ENCODE results near the gene C19orf53. TPM values are rescaled to one million over a fixed set of nuclear protein-coding genes. Genes with fewer than 3 reads are reported as not detected.

Gene C19orf53
- total RNA-seq, 1 experiment from 2014 or later, result 223 TPM

DNA sequence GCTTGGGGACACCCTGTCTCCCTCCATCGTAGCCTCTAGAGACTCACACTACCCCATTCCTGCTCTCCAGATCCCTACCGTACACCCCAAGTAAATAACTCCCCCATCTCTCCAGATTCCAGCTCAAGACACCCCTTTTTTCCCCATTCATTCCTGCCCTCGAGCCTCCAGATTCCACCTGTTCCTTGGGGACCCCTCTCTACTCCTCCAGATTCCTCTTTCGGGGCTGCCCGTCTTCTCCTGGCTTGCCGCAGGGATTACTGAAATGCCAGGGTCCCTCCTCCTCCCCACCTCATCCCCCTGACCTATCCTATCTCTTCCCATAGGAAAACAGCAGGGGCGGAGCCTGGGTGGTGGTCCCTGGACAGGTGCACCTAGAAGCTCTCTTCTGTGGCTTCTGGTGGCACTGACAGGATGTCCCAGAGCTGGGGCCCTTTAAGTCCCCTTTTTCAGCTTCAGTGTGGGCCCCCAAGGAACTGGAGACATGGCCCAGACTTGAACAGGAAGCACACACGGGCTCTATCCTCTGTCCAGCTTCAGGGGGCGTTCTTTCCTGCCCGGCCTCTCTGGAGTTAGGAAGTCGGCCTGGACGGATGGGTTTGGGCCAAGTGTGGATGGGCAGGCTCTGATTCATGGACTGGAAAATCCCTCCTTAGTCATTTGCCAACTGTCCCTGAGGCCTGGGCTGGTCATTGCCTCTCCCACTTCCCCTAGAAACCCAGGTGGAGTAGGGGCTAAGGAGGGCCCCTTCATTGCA lies 22.2 kb downstream of the C19orf53 start:
- DNase-seq (ENCODE audit: low read depth), result peak; percentile 98

DNA sequence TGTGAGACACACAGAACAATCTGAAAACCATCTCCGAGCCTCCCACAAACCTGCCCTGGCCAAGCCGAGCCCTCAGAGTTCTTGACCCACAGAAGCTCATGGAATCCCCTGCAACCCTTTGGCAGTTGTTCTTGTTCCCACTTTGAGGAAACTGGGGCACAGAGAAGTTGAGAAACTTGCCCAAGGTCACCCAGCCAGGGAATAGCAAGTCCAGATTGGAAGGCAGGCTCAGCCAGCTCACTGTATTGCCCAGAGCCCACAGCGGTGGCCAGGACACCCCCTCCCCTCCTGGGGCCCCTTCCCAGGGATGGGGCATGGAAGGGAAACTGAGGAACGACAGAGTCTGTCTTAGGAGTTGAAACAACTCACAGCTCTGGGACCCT lies 22.8 kb downstream of the C19orf53 start:
- no peak for DNase-seq (ENCODE audit: low read depth)

DNA sequence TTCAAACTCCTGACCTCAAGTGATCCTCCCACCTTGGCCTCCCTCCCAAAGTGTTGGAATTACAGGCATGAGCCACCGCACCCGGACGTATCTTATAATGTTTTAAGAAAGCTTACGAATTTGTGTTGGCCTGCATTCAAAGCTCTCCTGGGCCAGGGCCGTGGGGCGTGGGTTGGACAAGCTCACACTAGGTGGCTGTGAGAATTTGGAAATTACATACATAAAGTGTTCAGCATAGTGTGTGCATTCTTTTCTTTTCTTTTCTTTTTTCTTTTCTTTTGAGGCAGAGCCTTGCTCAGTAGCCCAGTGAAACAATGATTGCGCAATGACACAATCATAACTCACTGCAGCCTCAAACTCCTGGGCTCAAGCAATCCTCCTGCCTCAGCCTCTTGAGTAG lies 23.6 kb downstream of the C19orf53 start:
- peak; percentile 85 for DNase-seq (ENCODE audit: low read depth)

DNA sequence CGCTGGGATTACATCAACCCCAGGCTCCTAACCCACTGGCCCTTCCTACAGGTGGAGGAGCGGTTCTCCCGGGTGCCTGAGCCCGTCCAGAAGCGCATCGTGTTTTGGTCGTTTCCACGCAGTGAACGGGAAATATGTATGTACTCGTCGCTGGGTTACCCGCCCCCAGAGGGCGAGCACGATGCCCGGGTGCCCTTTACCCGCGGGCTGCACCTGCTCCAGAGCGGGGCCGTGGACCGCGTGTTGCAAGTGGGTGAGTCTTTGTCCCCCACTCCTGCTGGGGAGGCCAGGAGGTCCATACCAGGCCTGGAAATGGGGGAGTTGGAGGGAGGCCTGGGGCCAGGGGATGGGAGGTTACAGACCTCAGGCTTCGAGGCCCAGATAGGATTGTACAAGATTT lies 25.4 kb downstream of the C19orf53 start:
- DNase-seq (ENCODE audit: low read depth), result no peak

DNA sequence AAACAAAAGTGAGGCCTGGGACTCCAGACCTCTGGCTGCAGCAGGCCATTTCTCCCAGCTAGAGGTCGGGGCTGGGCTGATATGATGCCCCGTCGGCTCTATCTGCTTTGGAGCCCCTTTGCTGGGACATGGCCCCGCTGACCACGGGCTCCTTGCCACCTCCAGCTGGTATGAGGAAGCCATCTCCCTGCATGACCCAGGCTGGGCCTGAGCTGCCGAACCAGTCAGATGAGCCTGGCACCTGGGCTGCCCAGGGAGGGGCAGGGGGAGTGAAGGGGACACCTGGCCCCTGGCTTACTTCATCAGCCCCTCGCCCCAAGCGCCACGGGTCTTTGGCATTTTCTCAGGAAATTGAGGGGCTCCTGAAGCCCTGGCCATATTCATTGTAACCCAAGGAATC lies 28.8 kb downstream of the C19orf53 start:
- DNase-seq (ENCODE audit: low read depth), result no peak

DNA sequence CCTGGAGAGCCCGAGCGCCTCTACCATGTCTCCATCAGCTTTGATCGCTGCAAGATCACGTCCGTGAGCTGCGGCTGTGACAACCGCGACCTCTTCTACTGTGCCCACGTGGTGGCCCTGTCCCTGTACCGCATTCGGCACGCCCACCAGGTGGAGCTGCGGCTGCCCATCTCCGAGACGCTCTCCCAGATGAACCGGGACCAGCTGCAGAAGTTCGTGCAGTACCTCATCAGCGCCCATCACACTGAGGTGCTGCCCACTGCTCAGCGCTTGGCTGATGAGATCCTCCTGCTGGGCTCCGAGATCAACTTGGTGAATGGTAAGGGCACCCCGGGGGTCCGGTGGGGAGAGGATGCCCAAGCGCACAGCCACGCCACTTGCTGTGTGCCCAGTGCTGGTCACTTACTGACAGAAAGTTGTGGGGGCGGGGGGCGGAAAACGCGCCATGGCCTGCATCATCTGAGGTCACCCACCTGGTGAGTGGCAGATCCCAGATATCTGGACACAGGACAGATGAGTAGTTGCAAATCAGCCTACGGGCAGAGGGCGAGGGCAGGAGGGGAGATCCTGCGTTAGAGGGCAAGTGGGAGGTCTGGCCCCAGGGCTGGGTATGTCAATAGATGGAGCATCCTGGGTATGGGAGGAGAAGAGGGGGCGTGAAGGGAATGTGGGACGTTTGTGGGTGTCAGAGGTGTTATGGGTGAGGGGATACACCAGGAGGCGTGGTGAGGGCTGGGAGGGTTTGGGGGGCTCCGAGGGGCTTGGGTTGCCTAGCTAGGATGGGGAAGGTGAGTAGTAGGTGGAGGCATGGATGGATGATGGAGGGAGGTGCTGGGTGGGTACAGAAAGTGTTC lies 30.8 kb downstream of the C19orf53 start:
- DNase-seq (ENCODE audit: low read depth), result no peak

DNA sequence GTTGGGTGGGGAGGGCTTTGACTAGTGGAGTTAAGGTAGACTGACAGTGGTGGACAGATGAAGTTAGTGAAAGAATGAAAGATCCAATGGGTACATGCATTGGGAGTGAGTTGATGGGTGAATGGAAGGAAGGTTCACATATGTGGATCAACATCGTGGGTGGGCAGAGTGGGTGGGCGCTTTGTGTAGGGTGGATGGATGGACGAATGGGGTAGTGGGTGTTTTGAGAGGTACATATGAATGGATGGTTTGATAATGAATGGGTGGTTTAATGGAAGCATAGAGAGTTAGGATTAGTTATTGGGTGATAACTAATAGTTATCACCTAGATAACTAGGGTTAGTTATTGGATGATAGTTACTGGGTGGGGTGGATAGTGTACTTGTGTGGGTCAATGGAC lies 32.5 kb downstream of the C19orf53 start:
- no peak for DNase-seq (ENCODE audit: low read depth)

DNA sequence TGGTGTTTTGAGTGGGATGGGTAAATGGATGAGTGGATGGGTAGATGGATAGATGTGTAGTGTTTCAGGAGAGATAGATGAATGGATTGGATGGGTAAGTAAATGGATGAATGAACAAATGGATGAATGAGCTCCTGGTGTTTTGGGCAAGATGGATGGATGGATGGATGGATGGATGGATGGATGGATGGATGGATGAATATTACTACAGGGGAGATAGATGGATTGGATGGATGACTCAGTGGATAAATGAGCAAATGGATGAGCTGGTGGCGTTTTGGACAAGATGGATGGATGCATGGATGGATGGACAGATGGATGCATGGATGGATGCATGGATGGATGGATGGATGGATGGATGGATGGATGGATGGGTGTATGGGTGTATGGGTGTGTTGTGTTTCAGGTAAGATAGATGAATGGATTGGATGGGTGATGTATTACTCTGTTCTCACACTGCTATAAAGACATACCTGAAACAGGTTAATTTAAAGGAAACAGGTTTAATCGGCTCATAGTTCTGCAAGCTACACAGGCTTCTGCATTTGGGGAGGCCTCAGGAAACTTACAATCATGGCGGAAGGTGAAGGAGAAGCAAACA lies 33.3 kb downstream of the C19orf53 start:
- no peak for DNase-seq (ENCODE audit: low read depth)

DNA sequence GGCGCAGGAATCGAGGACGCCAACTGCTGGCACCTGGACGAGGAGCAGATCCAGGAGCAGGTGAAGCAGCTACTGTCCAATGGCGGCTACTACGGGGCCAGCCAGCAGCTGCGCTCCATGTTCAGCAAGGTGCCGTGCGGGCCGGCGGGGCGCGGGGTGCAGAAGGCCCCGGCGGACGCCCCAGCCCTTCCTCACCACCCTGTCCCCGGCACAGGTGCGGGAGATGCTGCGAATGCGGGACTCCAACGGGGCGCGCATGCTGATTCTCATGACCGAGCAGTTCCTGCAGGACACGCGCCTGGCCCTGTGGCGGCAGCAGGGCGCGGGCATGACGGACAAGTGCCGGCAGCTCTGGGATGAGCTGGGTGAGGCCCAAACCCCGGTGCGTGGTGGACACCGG lies 34.6 kb downstream of the C19orf53 start:
- no peak for DNase-seq (ENCODE audit: low read depth)

DNA sequence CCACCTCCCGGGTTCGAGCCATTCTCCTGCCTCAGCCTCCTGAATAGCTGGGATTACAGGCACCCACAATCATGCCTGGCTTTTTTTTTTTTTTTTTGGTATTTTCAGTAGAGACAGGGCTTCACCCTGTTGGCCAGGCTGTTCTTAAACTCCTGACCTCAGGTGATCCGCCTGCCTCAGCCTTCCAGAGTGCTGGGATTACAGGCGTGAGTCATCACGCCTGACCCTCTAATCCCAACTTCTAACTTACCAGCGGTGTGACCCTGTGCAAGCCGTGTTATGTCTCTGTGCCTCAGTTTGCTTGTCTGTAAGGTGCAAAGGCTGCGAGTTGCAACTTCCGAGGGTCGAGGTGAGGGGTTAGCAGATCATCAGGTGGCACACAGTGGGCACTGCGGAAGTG lies 38.3 kb downstream of the C19orf53 start:
- no peak for DNase-seq (ENCODE audit: low read depth)

DNA sequence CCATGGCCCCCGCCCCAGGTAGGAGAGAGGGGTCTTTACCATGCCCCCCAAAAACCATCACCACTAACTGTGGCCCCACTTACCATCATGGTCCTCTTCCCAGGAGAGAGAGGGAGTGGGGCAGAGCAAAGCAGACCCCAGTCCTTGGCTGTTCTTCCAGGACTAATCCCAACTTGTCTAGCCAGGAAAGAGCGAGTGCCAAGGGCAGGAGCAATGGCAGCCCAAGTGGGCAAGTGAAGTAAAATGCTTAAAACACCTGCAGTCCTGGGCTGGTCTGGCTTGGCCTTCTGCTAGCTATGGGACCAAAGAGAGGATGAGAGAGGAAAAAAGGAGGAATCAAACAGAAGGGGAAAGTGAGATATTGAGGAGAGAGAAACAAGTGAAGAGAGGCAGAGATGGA lies 38.9 kb downstream of the C19orf53 start:
- no peak for DNase-seq (ENCODE audit: low read depth)

DNA sequence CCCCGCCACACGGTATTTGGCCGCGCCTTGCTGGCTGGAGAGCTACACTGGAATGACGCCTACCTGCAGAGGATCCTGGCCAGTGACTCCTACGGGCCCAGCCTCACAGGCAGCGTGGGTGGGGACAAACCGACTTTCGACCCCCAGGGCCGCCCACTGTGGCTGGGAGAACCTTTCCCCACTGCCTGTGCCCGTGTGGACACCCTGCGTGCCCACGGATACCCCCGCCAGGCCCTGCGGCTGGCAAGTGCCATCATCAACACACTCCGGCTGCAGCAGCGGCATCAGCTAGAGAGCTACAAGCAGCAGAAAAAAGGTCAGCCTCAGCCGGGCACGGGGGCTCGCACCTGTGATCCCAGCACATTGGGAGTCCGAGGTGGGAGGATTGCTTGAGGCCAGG lies 40.3 kb downstream of the C19orf53 start:
- DNase-seq (ENCODE audit: low read depth), result no peak

DNA sequence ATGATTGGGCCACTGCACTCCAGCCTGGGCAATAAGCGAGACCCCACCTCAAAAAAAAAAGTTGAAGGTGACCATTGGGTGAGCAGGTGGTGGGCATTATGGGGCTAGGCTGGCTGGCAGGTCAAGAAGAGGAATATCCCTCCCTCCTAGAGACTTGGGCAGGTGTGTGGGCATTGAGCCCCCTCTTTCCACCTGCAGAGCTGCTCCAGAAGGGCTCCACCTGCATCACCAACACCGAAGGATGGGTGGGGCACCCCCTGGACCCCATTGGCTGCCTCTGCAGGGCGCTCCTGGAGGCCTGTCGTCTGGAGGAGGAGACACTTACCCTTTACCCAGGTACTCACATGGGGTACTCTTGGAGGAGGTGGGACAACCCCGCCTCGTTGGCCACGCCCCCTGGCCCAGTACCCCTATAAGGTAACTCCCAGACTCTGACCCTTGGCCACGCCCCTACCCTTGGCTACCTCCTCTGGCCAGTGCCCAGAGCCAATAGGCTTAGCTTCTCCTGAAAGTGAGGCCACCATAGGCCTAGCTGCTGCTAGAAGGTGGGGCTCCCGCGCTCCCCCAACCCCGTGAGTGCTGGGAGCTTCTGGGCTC lies 42.9 kb downstream of the C19orf53 start:
- no peak for DNase-seq (ENCODE audit: low read depth)

DNA sequence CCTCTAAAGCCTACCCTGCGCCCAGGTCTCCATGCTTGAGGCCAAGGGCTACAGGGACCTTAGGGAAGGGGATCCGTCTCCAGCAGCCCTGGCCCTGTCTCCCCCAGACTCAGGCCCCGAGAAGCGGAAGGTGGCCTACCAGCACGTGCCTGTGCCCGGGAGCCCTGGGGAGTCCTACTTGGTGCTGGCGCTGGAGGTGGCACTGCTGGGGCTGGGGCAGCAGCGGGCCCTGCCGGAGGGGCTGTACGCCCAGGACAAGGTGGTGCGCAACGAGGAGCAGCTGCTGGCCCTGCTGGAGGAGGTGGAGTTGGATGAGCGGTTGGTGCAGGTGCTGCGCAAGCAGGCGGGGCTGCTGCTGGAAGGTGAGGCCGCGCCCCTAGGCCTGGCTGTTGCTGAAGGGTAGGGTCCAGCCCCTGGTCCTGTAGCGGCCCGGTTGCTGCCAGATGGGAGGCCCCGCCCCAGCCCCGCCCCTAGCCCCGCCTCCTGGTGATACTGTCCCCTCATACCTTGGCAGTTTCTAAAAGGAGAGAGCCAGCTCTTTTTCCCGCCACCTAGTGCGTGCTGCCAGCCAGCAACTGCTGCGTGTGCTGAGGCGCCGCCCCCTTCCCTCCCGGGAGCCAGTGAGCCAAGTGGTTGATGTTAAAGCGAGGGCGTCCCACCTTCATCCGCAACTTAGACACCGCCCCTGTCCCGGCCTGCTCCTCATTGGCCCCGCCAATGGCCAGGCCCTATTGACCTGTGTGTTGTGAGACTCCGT lies 43.5 kb downstream of the C19orf53 start:
- DNase-seq (ENCODE audit: low read depth), result no peak

DNA sequence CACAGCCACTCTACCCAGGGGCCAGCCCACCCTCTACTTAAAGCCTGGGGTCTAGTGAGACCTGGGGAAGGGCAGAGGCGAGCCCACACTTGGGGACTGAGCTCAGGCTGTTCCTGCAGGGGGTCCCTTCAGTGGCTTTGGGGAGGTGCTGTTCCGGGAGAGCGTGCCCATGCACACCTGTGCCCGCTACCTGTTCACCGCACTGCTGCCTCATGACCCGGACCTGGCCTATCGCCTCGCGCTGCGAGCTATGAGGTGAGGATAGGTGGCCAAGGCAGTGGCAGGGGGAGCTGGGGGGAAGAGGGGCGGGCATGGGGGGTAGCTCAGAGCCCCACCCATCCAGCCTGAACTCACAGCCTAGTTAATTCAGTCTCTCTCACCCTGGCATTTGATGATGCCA lies 45.0 kb downstream of the C19orf53 start:
- DNase-seq (ENCODE audit: low read depth), result no peak

DNA sequence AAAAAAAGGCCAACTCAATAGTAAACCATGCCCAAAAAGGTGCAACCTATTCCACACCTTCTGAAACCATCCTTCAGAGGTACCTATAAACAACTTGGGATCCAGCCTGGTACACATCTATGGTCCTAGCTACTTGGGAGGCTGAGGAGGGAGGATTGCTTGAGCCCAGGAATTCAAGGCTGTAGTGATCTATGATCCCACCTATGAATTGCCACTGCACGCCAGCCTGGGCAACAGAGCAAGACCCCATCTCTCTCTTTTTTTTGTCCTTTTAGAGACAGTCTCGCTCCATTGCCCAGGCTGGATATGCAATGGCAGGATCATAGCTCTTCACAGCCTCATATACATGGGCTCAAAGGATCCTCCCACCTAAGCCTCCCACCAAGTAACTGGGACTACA lies 47.0 kb downstream of the C19orf53 start:
- DNase-seq (ENCODE audit: low read depth), result no peak

DNA sequence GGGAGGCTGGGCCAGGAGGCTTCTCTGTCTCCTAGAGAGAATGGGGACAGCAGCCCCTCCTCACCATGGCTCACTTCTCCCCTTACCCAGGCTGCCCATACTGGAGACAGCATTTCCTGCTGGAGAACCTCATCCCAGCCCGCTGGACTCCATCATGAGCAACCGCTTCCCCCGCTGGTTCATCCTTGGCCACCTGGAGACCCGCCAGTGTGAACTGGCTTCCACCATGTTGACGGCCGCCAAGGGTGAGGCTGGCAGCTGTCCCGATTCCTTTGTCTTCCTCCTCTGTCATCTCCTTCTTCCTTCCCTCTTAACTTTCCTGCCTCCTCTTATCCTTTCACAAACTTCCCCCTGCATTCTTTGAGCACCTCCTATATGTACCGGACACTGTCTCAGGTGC lies 49.0 kb downstream of the C19orf53 start:
- DNase-seq (ENCODE audit: low read depth), result no peak

DNA sequence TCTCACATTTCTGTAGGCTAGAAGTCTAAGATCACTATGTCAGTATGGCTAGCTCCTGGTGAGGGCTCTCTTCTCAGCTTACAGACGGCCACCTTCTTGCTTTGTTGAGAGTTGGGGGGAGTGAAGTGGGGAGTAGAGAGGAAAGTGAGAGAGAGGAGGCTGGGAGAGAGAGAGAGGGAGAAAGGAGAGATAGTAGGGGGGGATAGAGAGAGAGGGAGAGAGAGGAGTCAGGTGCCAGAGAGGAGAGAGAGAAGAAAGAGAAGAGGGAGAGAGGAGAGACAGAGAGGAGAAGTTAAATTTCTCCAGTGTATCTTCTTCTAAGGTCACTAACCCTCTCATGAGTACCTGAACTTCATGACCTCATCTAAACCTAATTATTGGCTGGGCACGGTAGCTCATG lies 49.6 kb downstream of the C19orf53 start:
- no peak for DNase-seq (ENCODE audit: low read depth)

DNA sequence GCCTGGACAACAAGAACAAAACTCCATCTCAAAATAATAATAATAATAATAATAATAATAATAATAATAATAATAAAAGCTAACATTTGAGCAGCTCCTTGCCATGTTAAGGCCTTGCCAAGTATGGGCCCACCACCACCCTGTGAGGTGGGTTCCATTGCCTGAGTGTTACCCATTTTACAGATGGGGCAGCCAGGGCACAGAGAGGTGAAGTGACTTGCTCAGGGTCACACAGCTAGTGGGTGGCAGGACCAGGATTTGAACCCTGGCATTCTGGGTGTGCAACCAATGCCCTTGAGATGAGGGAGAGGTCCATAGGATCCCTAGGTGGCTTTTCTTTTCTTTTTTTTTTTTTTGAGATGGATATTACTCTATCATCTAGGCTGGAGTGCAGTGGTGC lies 50.4 kb downstream of the C19orf53 start:
- DNase-seq (ENCODE audit: low read depth), result no peak

DNA sequence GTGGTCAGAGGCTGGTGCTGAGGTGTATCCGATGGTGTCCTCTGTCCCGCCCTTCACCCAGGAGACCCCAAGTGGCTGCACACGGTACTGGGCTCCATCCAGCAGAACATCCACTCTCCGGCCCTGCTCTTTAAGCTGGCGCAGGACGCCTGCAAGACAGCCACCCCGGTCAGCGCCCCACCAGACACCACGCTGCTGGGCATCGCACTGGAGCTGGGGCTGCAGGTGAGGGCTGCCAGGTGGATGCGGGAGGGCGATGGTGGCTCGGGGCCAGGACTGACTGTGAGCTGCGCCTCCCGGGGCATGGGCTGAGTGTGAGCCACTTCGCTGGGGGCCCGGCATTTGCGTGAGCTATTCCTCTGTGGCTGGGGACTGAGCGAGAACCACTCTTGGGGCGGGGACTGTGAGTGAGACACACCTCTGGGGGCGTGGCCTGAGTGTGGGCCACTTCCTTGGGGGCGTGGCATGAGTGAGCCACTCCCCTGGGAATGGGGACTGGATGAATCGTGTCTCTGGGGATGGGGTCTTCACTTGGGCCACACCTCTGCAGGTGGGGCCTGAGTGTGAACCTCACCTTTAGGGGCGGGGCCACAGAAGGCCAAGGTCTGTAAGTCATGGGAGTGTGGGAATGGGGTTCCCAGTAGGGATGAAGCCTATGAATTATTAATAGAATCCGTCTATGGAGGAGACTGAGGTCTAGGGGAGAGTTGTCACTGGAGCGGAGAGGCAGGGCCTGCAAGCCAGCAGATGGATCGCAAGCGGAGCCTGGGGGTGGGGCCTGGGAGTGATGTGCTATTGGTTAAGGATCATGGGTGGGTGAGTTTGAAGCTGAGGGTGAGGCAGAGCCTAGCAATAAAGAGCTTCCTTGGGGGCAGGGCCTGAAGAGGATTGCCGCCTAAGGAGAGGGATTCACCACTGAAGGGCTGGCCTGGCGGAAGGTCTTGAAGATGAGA lies 51.5 kb downstream of the C19orf53 start:
- no peak for DNase-seq (ENCODE audit: low read depth)
